GM21737 (cell line): Measurements from ENCODE around the gene FLT1.

Source experiments
- ATAC-seq: cut with Tn5 transposase; IDR thresholded peaks from one replicate; pipeline ENCODE4 v1.9.1; 2021; ENCODE audit warnings: mild to moderate bottlenecking, moderate library complexity; ENCODE audit not compliant: unreplicated experiment

FLT1 gene

DNA sequence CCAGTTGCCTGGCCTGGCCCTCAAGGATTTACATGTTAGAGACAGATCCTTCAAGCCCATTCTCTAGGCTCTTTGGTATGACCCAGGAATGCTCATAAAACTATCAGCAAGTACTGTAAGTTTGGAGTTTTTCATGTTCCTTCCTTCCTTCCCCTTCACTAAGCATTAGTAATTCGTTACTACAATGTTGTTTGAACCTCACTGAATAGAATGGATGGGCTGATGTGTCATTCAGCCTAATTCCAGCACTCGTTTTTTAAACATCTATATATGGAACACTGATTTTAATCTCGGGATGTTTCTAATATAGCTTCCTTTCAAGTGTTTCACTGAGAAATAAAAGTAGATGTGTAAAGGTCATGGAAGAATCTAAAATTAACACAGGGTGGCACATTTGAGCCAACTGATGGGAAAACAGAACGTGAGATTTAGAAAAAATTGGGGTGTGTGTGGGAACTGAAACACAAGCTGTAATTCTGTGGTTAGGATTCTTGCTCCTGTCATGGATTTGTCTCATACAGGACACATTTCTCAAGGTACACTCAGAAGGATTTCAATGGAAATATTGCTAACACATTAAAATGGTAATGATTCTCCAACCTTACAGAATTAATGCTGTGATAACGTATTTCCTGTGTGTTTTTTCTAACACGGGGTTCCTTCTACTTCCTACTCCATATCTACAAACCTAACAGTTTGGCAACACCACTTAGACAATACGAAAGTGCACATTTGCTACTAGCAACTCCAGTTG is 93.4 kb downstream of the FLT1 start:
- no peak for ATAC-seq

DNA sequence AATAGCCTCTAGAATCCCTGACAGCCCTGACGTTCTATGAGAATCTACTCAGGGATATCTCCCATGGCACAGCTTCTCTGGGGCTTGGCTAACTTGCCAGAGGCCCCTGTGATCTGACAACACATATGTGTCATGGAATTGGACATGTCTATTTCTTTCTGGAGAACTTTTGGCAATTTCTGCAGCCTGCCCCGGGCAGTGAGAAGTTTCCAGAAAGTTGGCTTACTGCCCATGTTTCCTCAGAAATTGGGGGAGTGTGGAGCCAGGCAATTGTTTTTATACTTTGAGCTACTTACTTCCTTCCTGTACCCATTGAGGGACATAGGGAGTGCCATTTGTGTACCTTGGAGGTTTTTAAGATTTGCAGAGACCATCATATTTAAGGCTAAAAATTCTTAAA is 98.9 kb downstream of the FLT1 start:
- ATAC-seq = no peak

- no peak for ATAC-seq
Observed at GRCh38 chr13:28394422-28394821, 100.5 kb downstream of the FLT1 start.

GRCh38 chr13:28392896-28393505 is 101.9 kb downstream of the FLT1 start:
- ATAC-seq = no peak

DNA sequence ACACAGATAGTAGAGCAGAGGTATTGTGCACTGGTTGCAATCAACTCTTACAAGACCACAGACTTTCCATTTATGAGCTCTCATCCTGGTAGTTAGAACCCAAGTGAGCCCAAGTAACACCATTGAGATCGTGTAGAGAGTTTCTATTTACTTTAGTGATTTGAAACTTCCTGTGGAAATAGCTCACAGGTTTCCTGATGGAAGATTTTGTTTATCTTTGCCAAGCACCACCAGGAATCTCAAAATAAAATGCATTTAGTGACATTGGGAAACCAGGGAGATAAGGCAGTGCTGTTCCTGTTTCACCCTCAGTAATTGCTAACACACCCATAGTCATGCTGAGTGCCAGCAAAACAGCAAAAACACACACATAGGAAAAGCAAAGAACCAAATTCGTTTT is 102.5 kb downstream of the FLT1 start:
- no peak for ATAC-seq

GRCh38 chr13:28387740-28388501 is 107.0 kb downstream of the FLT1 start:
- ATAC-seq = no peak

- no peak for ATAC-seq
Observed at GRCh38 chr13:28385362-28385761, 109.6 kb downstream of the FLT1 start.

DNA sequence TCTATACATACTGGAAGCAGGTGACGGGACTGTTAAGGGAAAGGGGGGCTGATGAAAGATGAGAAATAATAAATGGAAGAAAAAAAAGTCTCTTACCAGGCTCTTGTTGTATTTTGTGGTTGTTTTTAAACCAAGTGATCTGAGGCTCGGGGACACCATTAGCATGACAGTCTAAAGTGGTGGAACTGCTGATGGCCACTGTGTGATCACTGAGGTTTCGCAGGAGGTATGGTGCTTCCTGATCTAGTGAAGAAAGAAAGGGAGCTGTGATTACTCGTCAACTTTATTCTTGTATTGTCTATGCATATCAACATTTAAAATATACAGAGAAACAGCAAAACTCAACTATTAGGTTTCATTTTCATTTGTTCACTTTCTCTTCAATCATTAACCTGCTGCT is 110.1 kb downstream of the FLT1 start:
- no peak for ATAC-seq

DNA sequence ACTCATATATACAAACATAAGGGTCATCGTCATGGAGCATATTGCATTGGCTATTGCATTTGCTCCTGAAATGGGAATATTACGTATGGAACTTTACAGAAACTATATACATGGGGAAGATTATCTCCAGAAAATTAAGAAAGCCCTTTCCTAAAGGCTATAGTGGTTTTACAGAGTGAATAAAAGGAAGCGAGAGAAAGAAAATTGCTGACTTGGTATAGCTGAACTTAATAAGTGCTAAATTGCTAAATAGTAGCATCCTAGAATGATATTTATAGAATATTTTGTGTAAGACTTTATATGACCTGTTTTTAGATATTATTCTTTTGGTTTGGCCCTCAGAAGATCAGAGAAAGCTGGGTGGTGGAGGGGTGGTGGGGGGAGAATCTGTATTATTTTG is 114.6 kb downstream of the FLT1 start:
- ATAC-seq = no peak

DNA sequence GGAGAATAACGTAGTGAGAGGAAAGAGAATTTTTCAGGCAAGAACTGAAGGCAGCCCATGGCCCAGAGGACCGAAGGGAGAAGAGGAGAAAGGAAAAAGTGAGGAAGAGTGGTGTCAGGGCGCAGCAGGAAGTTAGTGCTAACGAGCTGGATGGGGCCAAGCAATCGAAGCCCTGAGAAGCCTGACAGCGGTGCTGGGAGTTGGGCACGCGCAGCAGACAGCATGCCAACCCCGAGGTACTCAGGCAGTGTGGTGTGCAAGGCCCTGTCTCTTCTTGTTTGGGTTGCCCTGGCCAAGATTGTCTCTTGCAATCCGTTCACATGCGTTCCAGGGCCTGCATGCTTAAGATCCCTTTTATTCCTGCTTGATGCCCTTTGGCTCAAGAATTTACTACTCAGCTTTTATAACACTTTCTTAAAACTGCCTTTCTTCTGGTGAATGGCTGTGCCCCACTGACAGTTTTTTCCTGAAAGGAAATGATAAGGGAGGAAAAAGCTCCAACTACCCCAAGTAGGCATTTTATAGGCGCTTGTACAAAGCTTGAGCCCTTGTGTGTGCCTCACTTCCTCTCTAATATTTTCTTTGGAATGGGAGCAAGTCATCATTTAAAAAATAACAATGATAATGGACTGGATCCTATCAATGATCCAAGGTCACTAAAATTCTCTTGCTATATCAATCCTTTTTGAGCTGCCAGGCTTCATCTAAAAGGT is 115.4 kb downstream of the FLT1 start:
- no peak for ATAC-seq

- ATAC-seq = no peak
Observed at GRCh38 chr13:28376604-28377003, 118.3 kb downstream of the FLT1 start.

- no peak for ATAC-seq
Observed at GRCh38 chr13:28375250-28375930, 119.5 kb downstream of the FLT1 start.

GRCh38 chr13:28373810-28374209 is 121.1 kb downstream of the FLT1 start:
- no peak for ATAC-seq

DNA sequence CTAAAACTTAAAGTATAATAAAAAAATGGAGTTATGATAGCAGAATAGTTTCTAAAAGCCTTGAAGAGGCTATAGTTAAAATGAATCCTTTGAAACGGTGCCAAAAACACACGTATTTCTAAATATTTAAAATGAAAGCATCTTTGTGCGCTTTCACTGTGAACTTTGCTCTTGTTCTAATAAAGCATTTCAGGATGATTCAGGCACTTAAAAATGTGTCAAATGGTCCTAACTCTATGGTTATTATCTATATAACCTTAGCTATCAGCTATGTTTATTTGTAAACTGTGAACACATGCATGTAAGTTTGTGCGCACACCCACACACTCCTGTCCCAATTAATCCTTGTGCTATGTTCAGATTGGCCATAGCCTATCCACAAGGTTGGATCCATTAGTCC is 124.5 kb downstream of the FLT1 start:
- no peak for ATAC-seq

DNA sequence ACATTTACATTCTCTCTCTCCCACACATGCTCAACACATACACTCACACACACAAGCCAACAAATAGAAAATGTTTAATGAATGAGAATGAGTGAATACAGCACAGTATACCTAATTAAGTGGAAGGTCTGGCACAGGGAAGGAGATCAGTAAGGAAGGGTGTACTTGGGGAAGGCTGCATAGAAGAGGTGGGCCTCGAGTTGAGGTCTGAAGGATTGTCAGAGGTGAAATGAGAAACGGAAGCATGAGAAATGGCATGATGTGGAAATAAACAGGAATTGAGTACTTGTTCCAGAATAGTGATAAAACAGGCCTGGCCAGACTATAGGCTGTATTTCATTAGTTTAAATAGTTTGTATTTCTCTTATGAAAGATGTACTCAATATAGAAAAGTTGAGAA is 136.2 kb downstream of the FLT1 start:
- no peak for ATAC-seq

GRCh38 chr13:28357911-28358433 is 137.0 kb downstream of the FLT1 start:
- no peak for ATAC-seq

DNA sequence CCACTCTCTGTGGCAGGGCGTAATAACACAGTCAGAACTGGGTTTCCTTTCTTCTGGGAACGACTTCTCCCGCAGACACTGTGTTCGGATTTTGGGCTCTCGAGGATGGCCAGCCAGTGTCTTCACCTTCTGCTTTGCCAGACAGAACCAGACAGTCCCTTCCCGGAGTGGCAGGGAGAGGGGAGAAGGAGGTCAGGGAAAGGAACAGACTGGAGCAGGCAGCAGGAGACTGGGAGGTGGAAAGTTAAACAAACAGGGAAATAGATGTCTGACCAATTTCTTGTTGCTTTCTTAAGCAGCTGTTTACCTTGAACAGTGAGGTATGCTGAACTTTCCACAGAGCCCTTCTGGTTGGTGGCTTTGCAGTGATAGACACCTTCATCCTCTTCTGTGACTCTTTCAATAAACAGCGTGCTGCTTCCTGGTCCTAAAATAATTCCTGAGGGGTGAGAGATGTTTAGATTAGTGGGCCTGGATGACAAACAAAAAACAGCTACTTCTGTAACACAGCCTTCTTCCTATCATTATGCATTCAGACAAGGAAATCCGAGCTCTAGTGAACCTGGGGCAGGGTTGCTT is 137.6 kb downstream of the FLT1 start:
- ATAC-seq = no peak

- no peak for ATAC-seq
Observed at GRCh38 chr13:28356561-28357021, 138.3 kb downstream of the FLT1 start.

- no peak for ATAC-seq
Observed at GRCh38 chr13:28355822-28356371, 139.0 kb downstream of the FLT1 start.
